Right lobe of liver (tissue), 4 donors: ENCODE data around the gene NDC1.

ENCODE experiments used
- CTCF ChIP-seq, 4 donors: fragments of 200-600 bp in 3 of 4; fragments of 450-650 bp in 1 of 4; IDR thresholded peaks; one replicate each; pipeline versions ENCODE4 v1.5.1 to v1.8.0; 2016 to 2022; ENCODE audit warnings: antibody characterized with exemption in 4 of 4, mild to moderate bottlenecking in 2 of 4
- POLR2A ChIP-seq: fragments of 450-650 bp; IDR thresholded peaks from one replicate; pipeline ENCODE4 v1.6.1; 2017; ENCODE audit warnings: antibody characterized with exemption, mild to moderate bottlenecking
- donor health status: DM: no; HTN: no; CAD: no.
- donor health status: DM: no; HTN: no; CAD: no.
- donor health status: DM: no; HTN: yes; CAD: no.

- no peak for TF ChIP-seq CTCF (IDR thresholded peaks at IDR 0.05)
- TF ChIP-seq POLR2A = no peak
Measured at GRCh38 chr1:53738205-53739108, 99.6 kb downstream of the NDC1 start.
